Adrenal gland (tissue), 5 donors: ENCODE results near the gene KRTAP20-4.

Experiments used
- CTCF ChIP-seq, 6 experiments: fragments of 450-650 bp in 4 of 6; fragments of 200-600 bp in 2 of 6; sonication (generic) in 1 of 6; IDR thresholded peaks; 1 replicate in 5 of 6; 2 replicates in 1 of 6; pipeline versions ENCODE4 v1.5.1 to v1.8.0; 2016 to 2021; ENCODE audit warnings: antibody characterized with exemption in 6 of 6, mild to moderate bottlenecking in 2 of 6, moderate library complexity in 1 of 6
- POLR2A ChIP-seq, 2 donors: fragments of 450-650 bp; IDR thresholded peaks; one replicate each; pipeline ENCODE4 v1.6.1; 2017; ENCODE audit warnings: antibody characterized with exemption in 2 of 2, mild to moderate bottlenecking in 2 of 2, moderate library complexity in 1 of 2
- donor health status: DM: no; HTN: no; CAD: no.

- no peak for TF ChIP-seq POLR2A (IDR thresholded peaks at IDR 0.05)
- no peak for TF ChIP-seq CTCF (IDR thresholded peaks at IDR 0.05)
Observed at GRCh38 chr21:30616125-30616524, 4.3 kb upstream of the KRTAP20-4 start, which contains the start of gene KRTAP20-1.
